GM19452 (cell line): ENCODE data around the gene STAB1.

Experiments used
- ATAC-seq: cut with Tn5 transposase; IDR thresholded peaks from one replicate; pipeline ENCODE4 v1.9.1; 2021; ENCODE audit not compliant: unreplicated experiment

Gene STAB1

DNA sequence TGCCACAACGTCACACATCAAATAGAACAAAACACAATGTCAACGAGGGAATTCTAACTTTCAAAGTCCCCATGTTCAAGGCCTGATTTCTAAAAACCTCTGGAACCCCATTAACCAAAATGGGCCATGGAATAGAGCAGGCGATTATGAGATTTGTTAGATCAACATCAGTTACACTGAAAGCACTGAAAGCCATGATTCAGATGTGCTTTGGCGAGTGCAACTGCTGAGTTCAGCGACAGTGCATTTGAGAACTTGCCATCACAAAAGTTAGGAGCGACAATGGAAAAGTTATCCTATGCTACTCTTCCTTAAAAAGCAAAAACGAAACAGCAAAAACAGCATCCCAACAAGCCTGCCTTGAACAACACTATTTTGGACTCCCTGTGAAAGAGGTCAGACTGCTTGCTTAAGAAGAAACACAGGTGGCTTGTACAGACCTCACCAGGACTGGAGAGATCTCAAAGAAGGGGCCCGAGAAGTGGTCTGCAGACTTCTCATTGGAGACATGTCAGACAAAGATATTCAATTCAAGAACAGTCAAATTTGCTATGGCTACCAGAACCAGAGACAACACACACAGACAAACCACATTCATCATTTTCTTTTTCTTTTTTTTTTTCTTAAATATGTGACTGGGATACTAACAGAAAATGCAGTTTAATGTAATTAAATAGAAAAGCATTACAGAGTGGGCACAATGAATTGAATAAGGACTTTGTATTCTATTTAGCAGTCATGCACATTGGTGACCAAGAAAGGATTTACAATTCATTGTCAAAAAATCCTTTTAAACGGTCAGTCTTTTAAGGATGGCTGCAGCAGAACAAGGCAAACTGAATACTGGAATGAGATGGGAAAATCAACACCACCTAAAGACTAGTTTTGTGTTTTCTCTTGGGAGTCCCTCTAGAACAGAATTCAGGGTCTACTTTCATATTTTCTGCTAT, 62.1 kb downstream of the STAB1 start:
- ATAC-seq: no peak

DNA sequence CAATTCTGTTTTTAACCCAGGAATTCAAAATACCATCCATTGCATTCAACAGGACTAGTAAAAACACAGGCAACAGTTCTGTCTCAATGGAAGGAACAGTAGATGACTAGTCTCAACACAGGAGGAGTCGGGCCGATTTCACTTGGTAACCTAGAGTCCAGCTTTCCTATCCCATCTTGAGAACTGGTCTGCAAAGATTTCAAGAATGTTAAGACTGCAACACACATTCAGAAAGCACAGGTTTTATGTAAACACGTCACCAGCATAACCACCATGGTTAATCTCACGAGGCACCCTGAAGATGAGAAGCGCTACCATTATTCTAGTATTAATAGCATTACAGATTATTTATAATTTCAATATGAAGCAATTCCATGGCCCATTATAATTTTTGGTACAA, 63.3 kb downstream of the STAB1 start:
- no peak for ATAC-seq

DNA sequence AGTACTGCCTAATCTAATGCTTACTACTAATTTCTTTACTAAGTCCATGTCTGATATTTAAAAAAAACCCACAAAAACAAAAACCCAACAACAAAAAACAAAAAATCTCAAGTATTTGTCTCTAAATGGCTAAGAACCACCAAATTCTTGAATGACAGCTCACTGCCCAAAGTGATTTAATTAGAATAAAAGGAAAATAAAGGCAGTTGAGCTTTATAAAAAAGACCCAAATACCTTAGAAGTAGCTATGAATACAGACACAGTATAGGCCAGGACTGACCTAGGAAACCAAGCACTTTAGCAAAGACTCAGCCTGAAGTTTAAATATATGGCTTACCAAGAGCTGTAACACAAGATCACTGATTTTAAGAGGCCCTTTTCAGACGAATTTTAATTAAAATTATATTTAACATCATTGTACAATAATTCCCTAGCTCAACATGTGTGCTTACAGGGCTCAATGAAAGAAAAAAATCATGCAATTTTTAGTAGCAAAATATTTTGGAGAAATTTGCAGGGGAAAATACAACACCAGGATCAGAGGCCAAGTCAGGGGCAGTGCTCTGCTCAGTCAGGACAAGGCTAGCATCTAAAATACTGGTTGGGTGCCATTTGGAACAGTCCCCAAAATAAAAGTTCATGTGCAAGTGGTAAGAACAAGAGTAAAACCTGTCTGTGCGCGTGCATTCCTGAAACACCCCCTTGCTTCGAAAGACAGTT, 66.0 kb downstream of the STAB1 start:
- ATAC-seq: no peak

DNA sequence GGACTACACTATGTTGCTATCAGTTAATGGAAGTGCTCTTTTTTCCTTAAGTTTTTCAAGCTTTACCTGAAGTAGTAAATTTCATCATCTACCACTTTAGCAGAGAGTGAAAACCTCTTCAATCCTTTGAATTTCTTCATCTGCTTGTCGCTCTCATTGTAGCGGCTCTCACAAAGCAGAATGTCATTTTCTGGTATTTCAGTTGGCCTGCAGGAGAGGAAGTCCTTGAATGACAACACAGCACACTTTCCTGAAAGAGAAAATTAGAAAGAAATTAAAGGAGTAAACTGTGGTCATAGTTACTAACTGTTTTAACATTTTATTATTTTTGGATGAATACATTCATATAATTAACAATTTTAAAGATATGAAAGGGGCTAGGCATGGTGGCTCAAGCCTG, 68.8 kb downstream of the STAB1 start:
- ATAC-seq: no peak

DNA sequence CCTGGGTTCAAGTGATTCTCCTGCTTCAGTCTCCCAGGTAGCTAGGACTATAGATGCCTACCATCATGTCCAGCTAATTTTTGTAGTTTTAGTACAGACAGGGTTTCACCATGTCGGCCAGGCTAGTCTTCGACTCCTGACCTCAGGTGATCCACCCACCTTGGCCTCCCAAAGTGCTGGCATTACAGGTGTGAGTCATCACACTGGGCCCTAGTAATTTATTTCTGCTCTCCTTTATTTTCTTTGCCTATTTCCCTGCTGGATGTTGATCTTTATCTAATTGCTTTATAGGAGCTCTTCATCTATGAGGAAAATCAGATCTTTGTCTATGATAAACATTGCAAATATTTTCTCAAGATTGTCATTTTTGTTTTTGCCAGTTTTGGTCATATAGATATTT, 72.9 kb downstream of the STAB1 start:
- no peak for ATAC-seq

DNA sequence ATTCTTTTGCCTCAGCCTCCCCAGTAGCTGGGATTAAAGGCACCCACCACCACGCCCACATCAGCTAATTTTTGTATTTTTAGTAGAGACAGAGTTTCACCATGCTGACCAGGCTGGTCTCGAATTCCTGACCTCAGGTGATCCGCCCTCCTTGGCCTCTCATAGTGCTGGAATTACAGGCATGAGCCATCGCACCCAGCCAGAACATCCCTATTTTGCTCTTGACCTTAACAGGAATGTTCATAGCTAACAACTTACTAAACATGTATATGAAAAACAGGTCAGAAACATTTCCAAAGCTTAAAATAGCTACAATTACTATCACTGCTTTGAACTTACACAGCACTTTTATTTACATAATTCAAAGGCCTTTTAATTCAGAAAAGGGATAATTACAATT, 74.9 kb downstream of the STAB1 start:
- no peak for ATAC-seq

DNA sequence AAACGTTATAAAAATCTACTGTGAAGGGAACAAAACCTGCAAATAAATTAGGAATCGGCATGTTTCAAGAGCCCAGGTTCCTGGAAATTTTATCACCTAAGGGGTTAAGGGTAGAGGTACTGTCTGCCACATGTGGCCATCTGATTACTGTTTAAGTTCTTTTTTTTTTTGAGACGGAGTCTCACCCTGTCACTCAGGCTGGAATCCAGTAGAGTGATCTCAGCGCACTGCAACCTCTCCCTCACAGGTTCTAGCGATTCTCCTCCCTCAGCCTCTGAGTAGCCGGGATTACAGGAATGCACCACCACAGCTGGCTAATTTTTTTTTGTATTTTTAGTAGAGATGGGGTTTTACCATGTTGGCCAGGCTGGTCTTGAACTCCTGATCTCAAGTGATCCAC, 77.1 kb downstream of the STAB1 start:
- ATAC-seq: no peak
